ENCODE data around the gene GSTCD.

GSTCD gene

GRCh38 chr4:105896461-105896942 is 187.9 kb downstream of the GSTCD start:
- no peak for DNase-seq
